Smooth muscle cell (in vitro differentiated cells): Measurements from ENCODE around the gene DPP10. TPM values are rescaled to one million over a fixed set of nuclear protein-coding genes. Genes with fewer than 3 reads are reported as not detected.

Experiments used
- DNase-seq: peaks from one replicate; lab custom pipeline; 2025; ENCODE audit not compliant: unreplicated experiment; lab: John Stamatoyannopoulos, UW
- H2AFZ ChIP-seq: fragments of 200-600 bp; sonication (generic); 2 replicates; pipeline ENCODE4 v1.6.0; 2016; ENCODE audit warnings: antibody characterized with exemption, low read depth, mild to moderate bottlenecking
- H3F3A ChIP-seq: fragments of 200-600 bp; sonication (generic); 2 replicates; pipeline ENCODE4 v1.6.0; 2017; ENCODE audit warnings: antibody characterized with exemption, low read depth
- H3K27ac ChIP-seq: fragments of 200-600 bp; sonication (generic); 2 replicates; pipeline ENCODE4 v1.5.1; 2016; ENCODE audit warnings: low read depth, mild to moderate bottlenecking
- H3K27me3 ChIP-seq: fragments of 200-600 bp; sonication (generic); 2 replicates; pipeline ENCODE4 v1.6.1; 2016; ENCODE audit warnings: low read depth, mild to moderate bottlenecking
- H3K36me3 ChIP-seq: fragments of 200-600 bp; sonication (generic); 2 replicates; pipeline ENCODE4 v1.5.1; 2016; ENCODE audit warnings: low read depth
- H3K4me1 ChIP-seq: fragments of 200-600 bp; sonication (generic); 2 replicates; pipeline ENCODE4 v1.5.1; 2016; ENCODE audit warnings: low read depth
- H3K4me2 ChIP-seq: fragments of 200-600 bp; sonication (generic); 2 replicates; pipeline ENCODE4 v1.6.0; 2016; ENCODE audit warnings: mild to moderate bottlenecking
- H3K4me3 ChIP-seq: fragments of 200-600 bp; sonication (generic); 2 replicates; pipeline ENCODE4 v1.5.1; 2016; ENCODE audit warnings: mild to moderate bottlenecking
- H3K79me2 ChIP-seq: fragments of 200-600 bp; sonication (generic); 2 replicates; pipeline ENCODE4 v1.6.0; 2016; ENCODE audit warnings: low read depth, mild to moderate bottlenecking
- H3K9ac ChIP-seq: fragments of 200-600 bp; sonication (generic); 2 replicates; pipeline ENCODE4 v1.6.0; 2016; ENCODE audit warnings: low read depth
- H3K9me3 ChIP-seq: fragments of 200-600 bp; sonication (generic); replicated peaks from 2 replicates; pipeline ENCODE4 v1.5.1; 2016; ENCODE audit warnings: low read depth
- H4K20me1 ChIP-seq: fragments of 200-600 bp; sonication (generic); 2 replicates; pipeline ENCODE4 v1.6.0; 2016; ENCODE audit warnings: low read depth
- CTCF ChIP-seq: fragments of 200-600 bp; sonication (generic); IDR thresholded peaks from 2 replicates; pipeline ENCODE4 v1.5.1; 2017; ENCODE audit warnings: borderline replicate concordance, mild to moderate bottlenecking, antibody characterized with exemption; ENCODE audit not compliant: insufficient read depth, poor library complexity, severe bottlenecking
- WGBS: methylation state at CpG from one replicate; pipeline ENCODE4 v1.1.7; 2016; ENCODE audit warnings: low lambda C conversion rate; 5-methylcytosine and 5-hydroxymethylcytosine counted together
- polyA plus RNA-seq: library from polyadenylated mRNA; unstranded; fragments of >200 nt; fragmentation: Nextera tagmentation; extraction: Ambion mirVana; gene quantifications from 2 replicates; pipeline ENCODE4 v1.2.1, GENCODE V29; 2016
- total RNA-seq: library from RNA; depleted of rRNA; stranded (reverse); fragments of >200 nt; gene quantifications from 2 replicates; pipeline ENCODE4 v1.2.3, GENCODE V29; 2014

The DPP10 gene
- total and polyA plus RNA-seq, 2 experiments from 2014 or later = 3.6 TPM; not detected in 1

- WGBS = 83% methylated on average over 3 of the region's 3 CpGs
- Histone ChIP-seq H3K9ac (no peak overlapping the region), H4K20me1 (no peaks in the 10 kb centered on the region), H3K4me1 (no peaks in the 10 kb centered on the region), H3K9me3 (no peaks in the 10 kb centered on the region), H3F3A (no peaks in the 10 kb centered on the region), H3K4me2 (no peak overlapping the region), H3K4me3 (no peak overlapping the region), H3K27ac (no peak overlapping the region), H3K27me3 (no peaks in the 10 kb centered on the region), H3K79me2 (no peaks in the 10 kb centered on the region), H3K36me3 (no peaks in the 10 kb centered on the region), H2AFZ (no peak overlapping the region)
- no peak for TF ChIP-seq CTCF
- no peak for DNase-seq
Observed at GRCh38 chr2:114754907-114755563, 312.6 kb downstream of the DPP10 start.

GRCh38 chr2:114762376-114762775 is 319.9 kb downstream of the DPP10 start:
- Histone ChIP-seq H3K9me3 (no peaks in the 10 kb centered on the region), H3K9ac (no peak overlapping the region), H4K20me1 (no peaks in the 10 kb centered on the region), H3K27ac (no peak overlapping the region), H2AFZ (no peak overlapping the region), H3K4me3 (no peak overlapping the region), H3F3A (no peaks in the 10 kb centered on the region), H3K36me3 (no peaks in the 10 kb centered on the region), H3K79me2 (no peaks in the 10 kb centered on the region), H3K4me2 (no peak overlapping the region), H3K4me1 (no peaks in the 10 kb centered on the region), H3K27me3 (no peaks in the 10 kb centered on the region)
- 84% methylated on average over 1 of the region's 1 CpG for WGBS
- TF ChIP-seq CTCF = no peak
- no peak for DNase-seq

GRCh38 chr2:114762986-114763385 is 320.5 kb downstream of the DPP10 start:
- H3K4me2 ChIP-seq = no peak overlapping the region
- no peaks in the 10 kb centered on the region for H3K9me3 ChIP-seq
- H3K4me1 ChIP-seq = no peaks in the 10 kb centered on the region
- no peak for DNase-seq
- no peak overlapping the region for H3K27ac ChIP-seq
- H3K36me3 ChIP-seq = no peaks in the 10 kb centered on the region
- H4K20me1 ChIP-seq = no peaks in the 10 kb centered on the region
- H3K9ac ChIP-seq = no peak overlapping the region
- H2AFZ ChIP-seq = no peak overlapping the region
- H3K27me3 ChIP-seq = no peaks in the 10 kb centered on the region
- H3K79me2 ChIP-seq = no peaks in the 10 kb centered on the region
- TF ChIP-seq CTCF = no peak
- WGBS = 79% methylated on average over 6 of the region's 6 CpGs
- no peak overlapping the region for H3K4me3 ChIP-seq
- H3F3A ChIP-seq = no peaks in the 10 kb centered on the region

- 84% methylated on average over 4 of the region's 4 CpGs for WGBS
- DNase-seq = no peak
- no peak for TF ChIP-seq CTCF
Observed at GRCh38 chr2:114769110-114769509, 326.7 kb downstream of the DPP10 start.

More at GRCh38 chr2:114769110-114769509, 326.7 kb downstream of the DPP10 start:
- no peak overlapping the region for H2AFZ ChIP-seq
- H3K79me2 ChIP-seq = no peaks in the 10 kb centered on the region
- H3K4me1 ChIP-seq = no peaks in the 10 kb centered on the region
- no peak overlapping the region for H3K9ac ChIP-seq
- H3K27ac ChIP-seq = no peak overlapping the region
- no peaks in the 10 kb centered on the region for H3K9me3 ChIP-seq
- no peaks in the 10 kb centered on the region for H3F3A ChIP-seq
- no peak overlapping the region for H3K4me2 ChIP-seq
- H3K27me3 ChIP-seq = no peaks in the 10 kb centered on the region
- no peaks in the 10 kb centered on the region for H4K20me1 ChIP-seq
- H3K36me3 ChIP-seq = no peaks in the 10 kb centered on the region
- no peak overlapping the region for H3K4me3 ChIP-seq
